Panc1 (cell line): Measurements from ENCODE around the gene EEF1A2.

Experiments used
- POLR2AphosphoS5 ChIP-seq: IDR thresholded peaks from 2 replicates; pipeline ENCODE4 v1.6.1; 2012; ENCODE audit warnings: mild to moderate bottlenecking, low read depth, low read length, moderate library complexity
- SIN3A ChIP-seq: IDR thresholded peaks from 2 replicates; pipeline ENCODE4 v1.6.1; 2012; ENCODE audit warnings: low read depth, mild to moderate bottlenecking, low read length, moderate library complexity, borderline replicate concordance; ENCODE audit not compliant: insufficient read depth
- TF ChIP-seq, protein P1 (sequence below): fragments of 450-650 bp; IDR thresholded peaks from 2 replicates; pipeline ENCODE4 v1.5.1; 2017; ENCODE audit warnings: mild to moderate bottlenecking
- TF ChIP-seq, protein P2 (sequence below), 2 experiments: IDR thresholded peaks; 2 replicates each; pipeline ENCODE4 v1.6.1; 2011 to 2012; ENCODE audit warnings: low read depth in 2 of 2, control low read depth in 1 of 2, low read length in 1 of 2, mild to moderate bottlenecking in 1 of 2, moderate library complexity in 1 of 2; ENCODE audit not compliant: insufficient read depth in 1 of 2

DNA sequence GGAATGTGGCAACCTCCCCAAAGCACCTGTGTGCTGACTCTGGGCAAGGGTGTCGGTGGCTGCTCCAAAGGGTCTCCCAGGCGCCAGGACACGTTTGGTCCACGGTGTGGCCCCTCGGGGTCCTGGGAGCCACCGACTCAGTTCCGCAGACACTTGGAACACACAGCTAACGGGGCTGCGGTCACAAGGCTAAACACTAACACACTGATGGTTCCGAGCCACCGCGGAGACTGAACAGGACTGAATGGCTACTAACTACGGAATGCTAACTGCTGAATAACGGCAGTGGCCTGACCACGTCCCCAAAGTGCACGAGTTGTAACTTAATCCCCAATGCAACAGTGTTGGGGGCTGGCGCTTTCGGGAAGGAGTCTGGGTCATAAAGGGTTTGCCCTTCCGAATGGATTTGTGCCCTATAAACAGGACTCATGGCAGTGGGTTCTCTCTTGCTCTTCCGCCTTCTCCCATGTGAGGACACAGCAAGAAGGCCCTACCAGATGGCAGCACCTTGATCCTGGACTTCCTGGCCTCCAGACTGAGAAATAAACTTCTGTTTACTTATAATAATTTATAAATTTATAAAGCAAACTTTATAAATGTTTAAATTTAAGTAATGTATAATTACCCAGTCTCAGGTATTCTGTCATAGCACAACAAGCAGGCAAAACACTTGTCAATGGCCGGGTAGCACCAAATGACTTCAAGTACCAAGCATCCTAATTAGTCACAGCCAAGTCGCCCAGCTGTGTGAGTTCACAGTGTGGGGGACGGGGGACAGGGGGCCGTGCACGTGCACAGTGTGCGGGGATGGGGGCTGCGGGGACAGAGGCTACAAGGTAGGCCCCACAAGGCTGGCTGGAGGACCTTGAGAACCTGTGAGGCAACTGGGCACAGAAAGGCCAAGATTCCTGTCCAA, 2.3 kb upstream of the EEF1A2 start:
- TF ChIP-seq, protein P1, sequence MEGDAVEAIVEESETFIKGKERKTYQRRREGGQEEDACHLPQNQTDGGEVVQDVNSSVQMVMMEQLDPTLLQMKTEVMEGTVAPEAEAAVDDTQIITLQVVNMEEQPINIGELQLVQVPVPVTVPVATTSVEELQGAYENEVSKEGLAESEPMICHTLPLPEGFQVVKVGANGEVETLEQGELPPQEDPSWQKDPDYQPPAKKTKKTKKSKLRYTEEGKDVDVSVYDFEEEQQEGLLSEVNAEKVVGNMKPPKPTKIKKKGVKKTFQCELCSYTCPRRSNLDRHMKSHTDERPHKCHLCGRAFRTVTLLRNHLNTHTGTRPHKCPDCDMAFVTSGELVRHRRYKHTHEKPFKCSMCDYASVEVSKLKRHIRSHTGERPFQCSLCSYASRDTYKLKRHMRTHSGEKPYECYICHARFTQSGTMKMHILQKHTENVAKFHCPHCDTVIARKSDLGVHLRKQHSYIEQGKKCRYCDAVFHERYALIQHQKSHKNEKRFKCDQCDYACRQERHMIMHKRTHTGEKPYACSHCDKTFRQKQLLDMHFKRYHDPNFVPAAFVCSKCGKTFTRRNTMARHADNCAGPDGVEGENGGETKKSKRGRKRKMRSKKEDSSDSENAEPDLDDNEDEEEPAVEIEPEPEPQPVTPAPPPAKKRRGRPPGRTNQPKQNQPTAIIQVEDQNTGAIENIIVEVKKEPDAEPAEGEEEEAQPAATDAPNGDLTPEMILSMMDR: no peak
- TF ChIP-seq, protein P2, sequence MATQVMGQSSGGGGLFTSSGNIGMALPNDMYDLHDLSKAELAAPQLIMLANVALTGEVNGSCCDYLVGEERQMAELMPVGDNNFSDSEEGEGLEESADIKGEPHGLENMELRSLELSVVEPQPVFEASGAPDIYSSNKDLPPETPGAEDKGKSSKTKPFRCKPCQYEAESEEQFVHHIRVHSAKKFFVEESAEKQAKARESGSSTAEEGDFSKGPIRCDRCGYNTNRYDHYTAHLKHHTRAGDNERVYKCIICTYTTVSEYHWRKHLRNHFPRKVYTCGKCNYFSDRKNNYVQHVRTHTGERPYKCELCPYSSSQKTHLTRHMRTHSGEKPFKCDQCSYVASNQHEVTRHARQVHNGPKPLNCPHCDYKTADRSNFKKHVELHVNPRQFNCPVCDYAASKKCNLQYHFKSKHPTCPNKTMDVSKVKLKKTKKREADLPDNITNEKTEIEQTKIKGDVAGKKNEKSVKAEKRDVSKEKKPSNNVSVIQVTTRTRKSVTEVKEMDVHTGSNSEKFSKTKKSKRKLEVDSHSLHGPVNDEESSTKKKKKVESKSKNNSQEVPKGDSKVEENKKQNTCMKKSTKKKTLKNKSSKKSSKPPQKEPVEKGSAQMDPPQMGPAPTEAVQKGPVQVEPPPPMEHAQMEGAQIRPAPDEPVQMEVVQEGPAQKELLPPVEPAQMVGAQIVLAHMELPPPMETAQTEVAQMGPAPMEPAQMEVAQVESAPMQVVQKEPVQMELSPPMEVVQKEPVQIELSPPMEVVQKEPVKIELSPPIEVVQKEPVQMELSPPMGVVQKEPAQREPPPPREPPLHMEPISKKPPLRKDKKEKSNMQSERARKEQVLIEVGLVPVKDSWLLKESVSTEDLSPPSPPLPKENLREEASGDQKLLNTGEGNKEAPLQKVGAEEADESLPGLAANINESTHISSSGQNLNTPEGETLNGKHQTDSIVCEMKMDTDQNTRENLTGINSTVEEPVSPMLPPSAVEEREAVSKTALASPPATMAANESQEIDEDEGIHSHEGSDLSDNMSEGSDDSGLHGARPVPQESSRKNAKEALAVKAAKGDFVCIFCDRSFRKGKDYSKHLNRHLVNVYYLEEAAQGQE (IDR thresholded peaks at IDR 0.05; ENCODE audit: insufficient read depth in 1 of 2, low read depth in 2 of 2, low read length in 1 of 2): no peak
- no peak for TF ChIP-seq SIN3A
- no peak for TF ChIP-seq POLR2AphosphoS5
